ENCODE results near the gene DISC1.
"Not testable (repeated sequence)": the region's sequence is repeated elsewhere in the genome, so short reads cannot be mapped to it uniquely, and the experiment has no call there.

DISC1 gene

DNA sequence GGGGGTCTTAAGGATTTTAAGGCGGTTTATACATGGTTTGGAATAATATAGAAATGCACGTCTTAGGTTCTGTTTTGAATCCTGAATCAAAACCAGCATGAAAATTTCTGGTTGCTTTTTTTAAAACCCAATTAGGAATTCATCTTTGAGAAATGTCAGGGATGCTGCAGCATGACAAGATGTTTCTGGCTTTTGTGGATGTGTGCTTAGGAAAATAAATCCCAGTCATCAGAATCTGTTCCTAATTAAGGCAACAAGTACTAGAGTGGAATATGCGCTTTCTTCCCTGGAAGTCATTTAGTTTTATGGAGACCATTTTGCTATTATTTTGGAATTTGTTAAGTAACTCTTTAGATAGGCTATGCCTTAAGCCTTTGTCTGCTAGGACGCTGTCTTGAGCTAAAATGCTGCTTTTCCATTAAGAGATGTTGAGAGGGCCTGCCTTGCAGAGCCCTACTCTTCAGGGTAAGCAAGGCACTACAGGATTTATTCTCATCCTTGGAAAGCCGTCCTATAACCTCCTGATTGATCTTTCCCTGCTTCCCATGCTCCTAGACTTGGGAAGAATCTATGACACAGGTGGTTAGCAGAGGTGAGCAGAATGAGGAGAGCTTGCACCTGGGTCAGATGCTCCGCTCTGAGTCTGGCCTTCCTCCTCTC is 332.8 kb downstream of the DISC1 start:
- no peak overlapping the region for H3K4me3 ChIP-seq (ENCODE audit: low read depth, low read length)
- TF ChIP-seq, protein P1, sequence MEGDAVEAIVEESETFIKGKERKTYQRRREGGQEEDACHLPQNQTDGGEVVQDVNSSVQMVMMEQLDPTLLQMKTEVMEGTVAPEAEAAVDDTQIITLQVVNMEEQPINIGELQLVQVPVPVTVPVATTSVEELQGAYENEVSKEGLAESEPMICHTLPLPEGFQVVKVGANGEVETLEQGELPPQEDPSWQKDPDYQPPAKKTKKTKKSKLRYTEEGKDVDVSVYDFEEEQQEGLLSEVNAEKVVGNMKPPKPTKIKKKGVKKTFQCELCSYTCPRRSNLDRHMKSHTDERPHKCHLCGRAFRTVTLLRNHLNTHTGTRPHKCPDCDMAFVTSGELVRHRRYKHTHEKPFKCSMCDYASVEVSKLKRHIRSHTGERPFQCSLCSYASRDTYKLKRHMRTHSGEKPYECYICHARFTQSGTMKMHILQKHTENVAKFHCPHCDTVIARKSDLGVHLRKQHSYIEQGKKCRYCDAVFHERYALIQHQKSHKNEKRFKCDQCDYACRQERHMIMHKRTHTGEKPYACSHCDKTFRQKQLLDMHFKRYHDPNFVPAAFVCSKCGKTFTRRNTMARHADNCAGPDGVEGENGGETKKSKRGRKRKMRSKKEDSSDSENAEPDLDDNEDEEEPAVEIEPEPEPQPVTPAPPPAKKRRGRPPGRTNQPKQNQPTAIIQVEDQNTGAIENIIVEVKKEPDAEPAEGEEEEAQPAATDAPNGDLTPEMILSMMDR (IDR thresholded peaks at IDR 0.05; ENCODE audit: insufficient read depth, low read depth, low read length, missing control alignments), result no peak
- no peak for DNase-seq (ENCODE audit: low read depth)

DNA sequence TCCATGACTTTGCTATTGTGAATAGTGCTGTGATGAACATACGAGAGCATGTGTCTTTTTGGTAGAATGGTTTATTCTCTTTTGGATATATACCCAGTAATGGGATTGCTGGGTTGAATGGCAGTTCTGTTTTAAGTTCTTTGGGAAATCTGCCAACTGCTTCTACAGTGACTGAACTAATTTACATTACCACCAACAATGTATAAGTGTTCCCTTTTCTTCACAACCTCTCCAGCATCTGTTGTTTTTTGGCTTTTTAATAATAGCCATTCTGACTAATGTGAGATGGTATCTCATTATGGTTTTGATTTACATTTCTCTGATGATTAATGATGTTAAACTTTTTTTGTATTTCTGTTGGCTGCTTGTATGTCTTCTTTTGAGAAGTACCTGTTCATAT is 335.2 kb downstream of the DISC1 start:
- not testable (repeated sequence) for H3K4me3 ChIP-seq (ENCODE audit: low read depth, low read length); DNase-seq (ENCODE audit: low read depth)

DNA sequence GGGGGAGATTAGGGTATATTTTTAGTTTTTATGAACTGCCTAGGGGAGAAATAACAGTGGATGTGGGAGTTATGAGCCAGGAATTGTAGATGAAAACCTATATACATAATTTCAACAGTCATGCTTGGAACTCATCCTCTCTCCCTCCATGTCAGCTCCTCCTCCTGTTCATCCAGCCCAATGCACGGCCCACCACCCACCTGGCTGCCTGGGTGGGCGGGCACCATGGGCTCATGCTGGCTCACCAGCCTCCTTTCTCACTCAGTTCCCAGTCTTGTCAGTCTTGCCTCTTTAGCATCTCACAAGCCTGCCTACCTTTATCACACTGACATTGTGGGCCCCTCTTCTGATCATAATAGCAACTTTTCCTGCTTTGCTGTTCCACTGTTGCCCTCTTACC is 336.0 kb downstream of the DISC1 start:
- no peak for DNase-seq (ENCODE audit: low read depth)
- TF ChIP-seq, protein P1 (IDR thresholded peaks at IDR 0.05; ENCODE audit: insufficient read depth, low read depth, low read length, missing control alignments), result no peak
- no peak overlapping the region for H3K4me3 ChIP-seq (ENCODE audit: low read depth, low read length)

DNA sequence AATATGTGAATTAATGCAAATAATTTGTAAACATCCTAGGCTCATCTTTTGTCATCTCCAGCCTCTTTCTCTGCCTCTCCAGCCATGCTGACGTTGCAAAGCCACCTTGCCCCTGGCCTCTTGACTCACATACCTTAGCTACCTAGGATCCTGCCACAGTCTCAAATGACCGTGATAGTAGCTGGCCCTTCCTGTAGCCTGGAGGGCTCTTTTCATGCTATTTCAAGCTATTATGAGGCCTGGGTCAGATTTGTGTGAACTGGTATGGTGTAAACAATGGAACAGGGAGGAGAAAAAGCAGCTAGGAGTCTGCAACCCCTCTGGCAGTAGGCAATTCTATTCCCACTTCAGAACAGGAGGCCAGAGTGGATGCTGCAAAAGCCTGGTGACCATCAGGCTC is 337.7 kb downstream of the DISC1 start:
- no peak overlapping the region for H3K4me3 ChIP-seq (ENCODE audit: low read depth, low read length)
- DNase-seq (ENCODE audit: low read depth), result no peak
- TF ChIP-seq, protein P1 (IDR thresholded peaks at IDR 0.05; ENCODE audit: insufficient read depth, low read depth, low read length, missing control alignments), result no peak

DNA sequence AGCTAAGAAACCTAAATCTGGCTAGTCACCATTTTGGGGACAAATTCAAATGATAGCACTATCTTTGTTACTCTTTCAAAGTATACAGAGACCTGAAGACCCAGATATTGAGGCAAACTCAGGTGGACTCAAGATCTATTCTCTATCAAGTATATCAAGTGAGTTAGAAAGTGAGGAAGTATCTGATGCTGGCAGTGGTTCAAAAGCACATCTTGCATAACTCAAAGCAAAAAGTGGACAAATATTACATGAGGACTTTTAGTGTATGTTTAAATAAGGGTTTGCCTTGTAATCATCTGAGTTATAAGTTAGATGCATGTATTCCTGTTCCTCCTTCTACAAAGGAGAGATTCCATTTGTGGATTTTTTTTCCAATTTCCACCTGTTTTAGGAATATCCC is 338.4 kb downstream of the DISC1 start:
- H3K4me3 ChIP-seq (ENCODE audit: low read depth, low read length), result no peak overlapping the region
- no peak for DNase-seq (ENCODE audit: low read depth)
- TF ChIP-seq, protein P1 (IDR thresholded peaks at IDR 0.05; ENCODE audit: insufficient read depth, low read depth, low read length, missing control alignments), result no peak

DNA sequence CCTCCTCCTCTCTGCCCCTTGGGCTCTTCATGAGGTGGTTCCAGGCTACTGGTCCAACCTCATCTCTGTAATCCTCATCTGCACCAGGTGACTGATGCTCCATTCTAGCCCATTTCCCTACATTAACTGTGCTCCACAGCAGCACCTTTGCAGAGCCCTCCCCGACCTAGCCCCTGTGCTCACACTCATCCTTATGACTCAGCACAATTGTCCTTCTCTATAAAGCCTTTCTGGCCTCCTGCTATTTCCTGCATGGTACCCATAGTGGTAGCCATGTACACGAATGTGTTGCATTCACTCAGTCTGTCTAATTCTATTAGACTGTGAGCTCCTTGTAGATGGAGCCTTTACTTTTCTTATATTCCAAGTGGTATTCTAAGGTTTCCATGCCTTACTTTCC is 339.0 kb downstream of the DISC1 start:
- no peak overlapping the region for H3K4me3 ChIP-seq (ENCODE audit: low read depth, low read length)
- no peak for DNase-seq (ENCODE audit: low read depth)
- TF ChIP-seq, protein P1 (IDR thresholded peaks at IDR 0.05; ENCODE audit: insufficient read depth, low read depth, low read length, missing control alignments), result no peak

DNA sequence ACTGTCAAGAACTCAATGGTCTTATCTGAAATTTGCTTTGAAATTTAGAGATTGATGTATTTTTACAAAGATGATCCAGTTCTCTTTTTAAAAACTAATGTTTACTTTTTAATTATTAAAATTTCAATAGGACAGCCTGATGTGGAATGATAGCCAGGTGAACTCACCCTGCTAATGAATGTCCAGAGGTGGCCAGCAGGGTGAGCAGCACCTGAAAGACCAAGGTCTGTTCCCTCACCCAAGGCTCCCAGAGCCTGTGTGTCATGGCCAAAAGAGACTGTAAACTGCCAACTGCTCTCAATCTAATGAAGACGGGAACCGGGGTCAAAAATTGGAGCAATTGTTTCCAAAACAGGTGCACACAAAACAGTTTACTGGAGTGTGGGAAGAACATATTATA is 340.4 kb downstream of the DISC1 start:
- TF ChIP-seq, protein P1 (IDR thresholded peaks at IDR 0.05; ENCODE audit: insufficient read depth, low read depth, low read length, missing control alignments), result no peak
- DNase-seq (ENCODE audit: low read depth), result no peak
- H3K4me3 ChIP-seq (ENCODE audit: low read depth, low read length), result no peak overlapping the region
